NCI-H2196 treated with DMSO at 0.1 percent for 48 hours (cell line): ENCODE measurements around the gene CDH13.
A peak's percentile ranks its signal among the peaks of the same experiment; 100 is the strongest.

Source experiments
- DNase-seq: peaks from one replicate; lab custom pipeline; 2025; ENCODE audit not compliant: unreplicated experiment; lab: John Stamatoyannopoulos, UW

Gene CDH13

GRCh38 chr16:82626791-82627261, at the start of gene CDH13:
CDH13 (plus strand) TSS chr16:82626969.
- DNase-seq = no peak

GRCh38 chr16:82580298-82580890, 46.4 kb upstream of the CDH13 start:
- peak; percentile 36 for DNase-seq

GRCh38 chr16:82582975-82583374, 43.8 kb upstream of the CDH13 start:
- DNase-seq = no peak

- no peak for DNase-seq
Observed at GRCh38 chr16:82583422-82583821, 43.3 kb upstream of the CDH13 start.

DNA sequence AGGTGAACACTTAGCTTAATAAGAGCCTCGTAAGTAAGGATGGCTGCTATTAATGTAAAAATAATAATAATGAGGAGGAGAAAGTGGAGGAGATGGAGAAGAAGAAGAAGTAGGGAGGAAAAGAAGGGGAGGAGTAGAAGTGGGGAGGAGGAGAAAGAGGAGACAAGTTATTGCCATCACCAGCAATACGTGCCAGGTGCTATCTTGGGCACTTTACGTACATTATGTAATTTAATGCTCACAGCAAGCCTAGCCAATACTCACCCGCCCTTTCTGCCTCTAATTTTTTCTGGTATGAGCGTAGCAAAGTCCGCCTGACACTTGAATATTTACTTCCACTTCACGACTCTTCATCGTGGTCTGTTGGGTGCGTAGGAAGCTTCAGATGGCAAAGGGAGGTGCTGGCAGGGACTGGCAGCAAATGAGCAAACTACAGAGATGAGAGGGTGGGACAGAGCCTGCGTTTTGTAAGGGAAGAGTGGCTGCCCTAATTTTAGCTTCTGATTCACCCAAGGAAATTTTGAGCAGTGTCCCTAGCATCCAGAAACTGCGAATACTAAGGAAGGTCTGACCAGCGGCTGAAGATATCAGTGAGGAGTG, 42.1 kb upstream of the CDH13 start:
- no peak for DNase-seq

DNA sequence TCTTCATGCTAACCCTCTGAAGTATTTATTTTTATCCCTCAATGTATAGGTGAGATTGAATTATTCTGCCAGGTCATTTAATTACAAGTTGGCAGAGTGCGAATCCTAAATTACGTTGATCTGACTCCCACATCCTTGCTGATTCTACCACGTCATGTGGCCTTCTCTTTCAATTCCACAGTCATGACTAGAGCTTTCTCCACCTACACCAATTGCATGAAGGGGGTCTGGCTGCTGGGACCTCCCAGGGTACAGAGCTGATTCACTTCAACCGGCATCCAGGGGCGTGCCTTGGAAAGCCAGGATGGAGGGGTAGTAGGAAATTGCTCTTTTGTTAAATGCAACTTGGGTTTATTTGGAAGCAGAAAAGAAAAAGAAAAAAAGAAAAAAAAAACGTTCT, 41.1 kb upstream of the CDH13 start:
- DNase-seq = no peak

GRCh38 chr16:82586130-82586529, 40.6 kb upstream of the CDH13 start:
- DNase-seq = no peak

DNA sequence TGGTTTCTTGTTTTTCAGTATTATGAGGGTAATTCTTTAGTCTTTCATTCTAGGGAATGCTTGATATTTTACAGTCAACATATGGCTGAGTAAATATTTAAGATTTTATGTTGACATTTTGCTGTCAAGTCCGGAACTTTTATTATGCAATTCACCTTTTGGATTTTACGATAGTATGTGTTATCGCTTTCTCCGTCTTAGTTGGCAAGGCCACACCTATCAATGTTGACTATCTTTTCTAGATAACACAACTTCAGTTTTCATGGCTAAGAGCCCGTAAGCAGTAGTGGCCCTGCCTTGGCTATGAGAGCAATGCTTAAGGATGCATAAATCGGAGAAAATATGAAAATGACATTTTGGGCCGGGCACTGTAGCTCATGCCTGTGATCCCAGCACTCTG, 39.5 kb upstream of the CDH13 start:
- no peak for DNase-seq

DNA sequence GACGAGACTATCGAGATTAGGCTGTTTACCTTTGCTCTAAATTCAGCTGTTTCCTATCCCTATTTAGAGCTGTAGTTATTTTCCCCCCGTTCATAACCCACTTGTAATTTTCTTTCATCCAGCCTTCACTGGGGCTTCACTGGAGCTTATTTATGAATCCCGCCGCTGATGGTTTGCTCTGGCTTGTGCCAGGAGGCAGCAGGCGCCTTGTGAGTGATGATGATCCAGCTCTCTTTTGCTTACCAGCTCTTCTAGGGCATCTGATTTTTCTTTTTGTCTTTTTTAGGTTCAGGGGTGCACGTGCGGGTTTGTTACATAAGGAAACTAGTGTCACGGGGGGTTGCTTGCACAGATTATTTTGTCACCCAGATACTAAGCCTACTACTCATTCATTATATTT, 37.4 kb upstream of the CDH13 start:
- no peak for DNase-seq

GRCh38 chr16:82594114-82594513, 32.7 kb upstream of the CDH13 start:
- no peak for DNase-seq

GRCh38 chr16:82598771-82599170, 28.0 kb upstream of the CDH13 start:
- DNase-seq = no peak

DNA sequence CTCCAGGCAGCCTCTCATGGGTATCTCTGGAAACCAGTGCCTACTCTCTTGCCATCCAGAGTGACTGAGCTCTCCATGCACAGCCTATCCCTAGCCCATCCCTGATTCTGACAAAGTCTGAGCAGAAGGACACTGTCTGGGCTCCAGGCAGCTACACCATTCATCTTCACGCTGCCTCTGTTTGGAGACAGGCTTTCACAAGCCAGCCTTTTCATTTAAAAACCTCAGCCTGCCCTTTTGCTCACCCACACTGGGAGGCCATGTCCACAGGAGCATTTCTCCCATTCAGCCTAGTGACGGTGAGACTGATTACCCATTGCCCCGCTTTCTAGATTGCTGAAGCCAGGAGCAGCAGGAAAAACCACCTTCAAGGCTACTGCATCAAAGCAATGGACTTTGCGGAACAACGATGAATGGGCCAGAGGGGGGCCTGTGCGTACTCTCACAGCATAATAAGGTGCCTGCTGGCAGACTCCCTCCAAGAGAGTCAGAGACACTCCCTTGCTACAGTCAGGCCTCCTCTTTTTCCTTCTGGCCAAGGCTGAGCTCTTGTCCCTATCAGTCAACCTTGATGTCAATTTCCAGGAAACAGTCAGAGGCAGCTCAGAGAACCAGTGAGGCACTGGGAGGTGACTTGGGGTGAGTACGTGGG, 24.7 kb upstream of the CDH13 start:
- no peak for DNase-seq

DNA sequence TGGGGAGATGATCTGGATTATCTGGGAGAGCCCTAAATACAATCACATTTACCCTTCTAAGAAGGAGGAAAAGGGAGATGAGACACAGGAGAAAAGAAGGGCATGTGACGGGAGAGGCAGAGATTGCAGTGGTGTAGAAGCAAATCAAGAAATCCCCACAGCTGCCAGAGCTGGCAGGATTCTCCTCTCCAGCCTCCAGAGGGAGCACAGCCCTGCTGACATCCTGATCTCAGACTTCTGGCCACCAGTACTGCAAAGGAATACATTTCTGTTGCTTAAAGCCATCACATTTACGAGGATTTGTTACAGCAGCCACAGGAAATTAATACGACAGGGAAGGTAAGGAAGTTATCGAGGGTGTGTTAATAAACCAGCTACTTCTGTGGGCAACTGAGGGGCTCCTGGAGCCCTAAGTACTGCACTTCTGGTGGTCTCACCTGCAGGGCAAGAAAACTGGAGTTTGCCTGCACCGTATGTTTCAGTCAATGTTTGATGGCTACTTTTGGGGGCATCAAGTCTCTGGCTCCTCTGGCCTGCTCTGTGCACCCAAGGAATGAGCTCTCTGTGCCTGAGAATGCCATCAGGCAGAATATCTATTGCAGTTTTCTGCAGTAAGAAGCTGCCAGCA, 22.9 kb upstream of the CDH13 start:
- no peak for DNase-seq

DNA sequence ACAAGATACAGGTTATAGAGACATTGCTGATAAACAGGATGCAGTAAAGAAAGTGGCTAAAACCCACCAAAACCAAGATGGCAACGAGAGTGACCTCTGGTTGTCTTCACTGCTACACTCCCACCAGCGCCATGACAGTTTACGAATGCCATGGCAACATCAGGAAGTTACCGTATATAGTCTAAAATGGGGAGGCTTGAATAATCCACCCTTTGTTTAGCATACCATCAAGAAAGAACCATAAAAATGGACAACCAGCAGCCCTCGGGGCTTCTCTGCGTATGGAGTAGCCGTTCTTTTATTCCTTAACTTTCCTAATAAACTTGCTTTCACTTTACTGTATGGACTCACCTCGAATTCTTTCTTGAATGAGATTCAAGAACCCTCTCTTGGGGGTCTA, 21.7 kb upstream of the CDH13 start:
- no peak for DNase-seq

DNA sequence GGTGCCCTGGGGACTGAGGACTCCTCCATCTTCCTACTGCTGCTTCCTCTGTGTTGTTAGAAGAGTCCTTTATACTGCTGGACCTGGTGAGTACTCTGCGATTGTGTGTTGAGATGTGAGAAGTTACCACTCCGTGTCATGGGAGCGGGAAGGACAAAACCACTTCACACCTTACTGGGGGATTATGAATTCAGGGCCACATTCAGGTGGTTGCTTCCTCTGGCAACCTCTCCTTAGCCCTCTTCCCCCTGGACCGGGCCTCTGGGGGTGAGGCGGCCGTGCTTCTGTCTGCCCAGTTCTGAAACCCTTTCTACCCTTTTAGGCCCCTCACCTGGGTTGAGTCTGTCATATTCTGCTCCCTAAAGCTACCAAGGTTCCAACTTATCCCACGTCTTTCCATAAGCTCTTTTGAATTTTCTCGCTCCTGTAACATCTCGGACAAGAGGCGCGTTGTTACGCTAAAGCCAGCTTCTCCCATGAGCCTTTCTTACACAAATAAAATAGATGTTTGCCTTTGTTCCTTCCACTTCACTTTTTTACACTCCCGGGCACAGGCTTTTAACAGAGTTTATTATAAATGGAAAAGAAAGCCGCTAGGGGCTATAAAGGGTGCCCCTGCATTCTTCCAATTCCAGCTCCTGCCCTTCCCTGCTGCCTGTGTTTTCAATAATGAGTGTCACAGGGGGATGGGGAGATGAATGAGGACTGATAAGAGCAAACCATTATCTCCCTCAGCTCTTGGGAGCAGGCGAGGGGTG, 20.7 kb upstream of the CDH13 start:
- DNase-seq = no peak

- DNase-seq = no peak
Observed at GRCh38 chr16:82609140-82609539, 17.6 kb upstream of the CDH13 start.

- DNase-seq = no peak
Observed at GRCh38 chr16:82612263-82612662, 14.5 kb upstream of the CDH13 start.

DNA sequence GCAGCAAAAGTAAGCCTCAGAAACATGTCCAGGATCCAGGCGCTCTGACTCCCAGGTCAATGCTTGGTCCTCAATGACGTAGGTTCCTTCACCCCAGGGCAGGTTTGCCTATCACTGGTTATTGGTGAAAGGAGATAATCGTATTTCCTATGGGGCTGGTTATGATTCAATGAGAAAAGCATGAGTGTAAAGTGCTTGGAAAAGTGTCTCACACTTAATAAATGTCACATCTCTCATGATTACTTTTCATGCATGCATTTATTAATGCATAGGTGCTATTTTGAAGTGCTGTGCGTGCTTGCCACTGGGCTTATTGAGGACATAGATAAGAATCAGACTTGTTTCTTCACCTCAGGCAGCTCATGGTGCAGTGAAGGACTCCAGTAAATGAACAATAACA, 10.4 kb upstream of the CDH13 start:
- DNase-seq = no peak

GRCh38 chr16:82621781-82622180, 5.0 kb upstream of the CDH13 start:
- no peak for DNase-seq

GRCh38 chr16:82623241-82623640, 3.5 kb upstream of the CDH13 start:
- DNase-seq = no peak
